PC-3 (cell line): ENCODE measurements around the gene RFPL1. TPM values are rescaled to one million over a fixed set of nuclear protein-coding genes. Genes with fewer than 3 reads are reported as not detected.

Source experiments
- ATAC-seq: fragments of 200-7000 bp; cut with Tn5 transposase; 2 replicates; pipeline ENCODE4 v1.9.1; 2020; ENCODE audit warnings: mild to moderate bottlenecking, moderate library complexity
- BruUV-seq: library from RNA; stranded (reverse); fragments of 400-500 nt; replicated peaks from 2 replicates; lab custom pipeline; 2021; lab: Mats Ljungman, UMichigan
- CTCF ChIA-PET: fragments of 300-600 bp; sonication (Branson Sonifier 250); formaldehyde crosslinking; loops from one replicate; lab custom pipeline; 2022; ENCODE audit warnings: antibody characterized with exemption; lab: Charles Lee
- POLR2A ChIA-PET: fragments of 300-600 bp; sonication (Branson Sonifier 250); formaldehyde crosslinking; loops from one replicate; lab custom pipeline; 2022; ENCODE audit warnings: antibody characterized with exemption; ENCODE audit not compliant: unreplicated experiment; lab: Charles Lee
- DNase-seq: peaks from one replicate; pipeline ENCODE4 v3.0.0-alpha.2; 2015
- H2AFZ ChIP-seq: fragments of 300-600 bp; sonication (generic); 2 replicates; pipeline ENCODE4 v1.6.0; 2016; ENCODE audit warnings: antibody characterized with exemption, low read length
- H3F3A ChIP-seq: fragments of 300-600 bp; sonication (generic); one replicate; pipeline ENCODE4 v1.6.0; 2017; ENCODE audit warnings: antibody characterized with exemption, low read length, control low read depth, mild to moderate bottlenecking; ENCODE audit not compliant: unreplicated experiment
- H3K27ac ChIP-seq: fragments of 300-600 bp; sonication (generic); 2 replicates; pipeline ENCODE4 v1.5.1; 2016; ENCODE audit warnings: mild to moderate bottlenecking, low read length
- H3K27me3 ChIP-seq: fragments of 300-600 bp; sonication (generic); 2 replicates; pipeline ENCODE4 v1.6.1; 2016; ENCODE audit warnings: low read length, mixed read lengths
- H3K36me3 ChIP-seq: fragments of 300-600 bp; sonication (generic); 2 replicates; pipeline ENCODE4 v1.6.1; 2016; ENCODE audit warnings: low read depth, mixed run types, low read length, mixed read lengths
- H3K4me1 ChIP-seq: fragments of 300-600 bp; sonication (generic); 2 replicates; pipeline ENCODE4 v1.5.1; 2016; ENCODE audit warnings: low read length; ENCODE audit not compliant: insufficient read depth
- H3K4me2 ChIP-seq: fragments of 300-600 bp; sonication (generic); 2 replicates; pipeline ENCODE4 v1.6.0; 2016; ENCODE audit warnings: low read length
- H3K4me3 ChIP-seq: fragments of 300-600 bp; sonication (generic); 2 replicates; pipeline ENCODE4 v1.5.1; 2016; ENCODE audit warnings: mild to moderate bottlenecking, low read length, mixed read lengths
- H3K79me2 ChIP-seq: fragments of 300-600 bp; sonication (generic); 2 replicates; pipeline ENCODE4 v1.6.1; 2017; ENCODE audit warnings: low read length, mixed read lengths
- H3K9ac ChIP-seq: fragments of 300-600 bp; sonication (generic); 2 replicates; pipeline ENCODE4 v1.6.0; 2016; ENCODE audit warnings: mild to moderate bottlenecking, low read length
- H3K9me2 ChIP-seq: fragments of 300-600 bp; sonication (generic); replicated peaks from 2 replicates; pipeline ENCODE4 v1.6.1; 2016; ENCODE audit warnings: mixed run types, low read length, mixed read lengths
- H3K9me3 ChIP-seq: fragments of 300-600 bp; sonication (generic); 2 replicates; pipeline ENCODE4 v1.6.1; 2016; ENCODE audit warnings: low read length, mixed read lengths
- H4K20me1 ChIP-seq: fragments of 300-600 bp; sonication (generic); 2 replicates; pipeline ENCODE4 v1.6.1; 2016; ENCODE audit warnings: low read length, mixed read lengths
- CTCF ChIP-seq: fragments of 300-600 bp; sonication (generic); conservative IDR thresholded peaks from 2 replicates; pipeline ENCODE4 v1.5.1; 2017; ENCODE audit warnings: antibody characterized with exemption, low read depth, mild to moderate bottlenecking, low read length
- EZH2 ChIP-seq: fragments of 300-600 bp; sonication (generic); IDR thresholded peaks from one replicate; pipeline ENCODE4 v1.6.1; 2017; ENCODE audit warnings: antibody characterized with exemption, mild to moderate bottlenecking, low read length; ENCODE audit not compliant: unreplicated experiment
- EZH2phosphoT487 ChIP-seq: fragments of 300-600 bp; sonication (generic); IDR thresholded peaks from 2 replicates; pipeline ENCODE4 v1.6.1; 2018; ENCODE audit warnings: mild to moderate bottlenecking, antibody characterized with exemption, low read length, borderline replicate concordance
- intact Hi-C: fragments of 100-400 bp; cut with micrococcal nuclease; formaldehyde crosslinking; loops from 2 replicates; pipeline ENCODE4 v1.9.0; 2023
- total RNA-seq: library from RNA; depleted of rRNA; stranded (reverse); fragments of >200 nt; gene quantifications from 2 replicates; pipeline ENCODE4 v1.2.3, GENCODE V29; 2014

The RFPL1 gene
- total RNA-seq, 1 experiment from 2014 or later = not detected

GRCh38 chr22:29482726-29483125 lies 44.3 kb downstream of the RFPL1 start:
- Histone ChIP-seq H3K4me2 (no peak overlapping the region), H3F3A (no peaks in the 10 kb centered on the region), H3K79me2 (no peaks in the 10 kb centered on the region), H3K9me3 (no peaks in the 10 kb centered on the region), H3K9ac (no peak overlapping the region), H3K4me3 (no peak overlapping the region), H3K36me3 (no peaks in the 10 kb centered on the region), H3K4me1 (no peaks in the 10 kb centered on the region), H4K20me1 (no peaks in the 10 kb centered on the region), H3K9me2 (no peaks in the 10 kb centered on the region), H2AFZ (no peak overlapping the region), H3K27ac (no peak overlapping the region), H3K27me3 (0 out of 2 replicates have a peak, but pooled peaks cover 3% of the 10 kb centered on the region)
- ATAC-seq = no peak
- intact Hi-C loops = no loop called here
- DNase-seq = no peak
- TF ChIP-seq EZH2phosphoT487 = no peak
- TF ChIP-seq EZH2 = no peak
- no peak for TF ChIP-seq CTCF
- POLR2A ChIA-PET = no interaction called here
- BruUV-seq = no TSS peak
- CTCF ChIA-PET = no interaction called here

- ATAC-seq (no peak), DNase-seq (no peak)
- H3F3A ChIP-seq = no peaks in the 10 kb centered on the region
- no peak overlapping the region for H3K4me3 ChIP-seq
- H3K9ac ChIP-seq = no peak overlapping the region
- no peaks in the 10 kb centered on the region for H3K9me2 ChIP-seq
- no TSS peak for BruUV-seq
- no peaks in the 10 kb centered on the region for H3K9me3 ChIP-seq
- no peaks in the 10 kb centered on the region for H3K36me3 ChIP-seq
- H3K27ac ChIP-seq = no peak overlapping the region
- H3K4me2 ChIP-seq = no peak overlapping the region
- no peaks in the 10 kb centered on the region for H3K79me2 ChIP-seq
- H3K27me3 ChIP-seq = 0 out of 2 replicates have a peak, but pooled peaks cover 3% of the 10 kb centered on the region
- ChIA-PET CTCF (interaction anchor here (0.6 kb wide), 1 partner anchor 16 kb away, joined by 3 read pairs; no protein-coding TSS in a partner anchor), POLR2A (no interaction called here)
- no peaks in the 10 kb centered on the region for H3K4me1 ChIP-seq
- H2AFZ ChIP-seq = no peak overlapping the region
- TF ChIP-seq CTCF = no peak
- TF ChIP-seq EZH2phosphoT487 = no peak
- no peak for TF ChIP-seq EZH2
- intact Hi-C loops = no loop called here
- no peaks in the 10 kb centered on the region for H4K20me1 ChIP-seq
Measured at GRCh38 chr22:29483254-29483653, 44.9 kb downstream of the RFPL1 start.

- Histone ChIP-seq H4K20me1 (no peaks in the 10 kb centered on the region), H3K4me1 (no peaks in the 10 kb centered on the region), H3K9me3 (no peaks in the 10 kb centered on the region), H3K27ac (no peak overlapping the region), H3K36me3 (no peaks in the 10 kb centered on the region), H3F3A (no peaks in the 10 kb centered on the region), H3K9ac (no peak overlapping the region), H3K4me3 (no peak overlapping the region), H3K79me2 (no peaks in the 10 kb centered on the region), H2AFZ (no peak overlapping the region), H3K27me3 (no peaks in the 10 kb centered on the region), H3K4me2 (no peak overlapping the region), H3K9me2 (no peaks in the 10 kb centered on the region)
- ATAC-seq (no peak), DNase-seq (no peak)
- ChIA-PET POLR2A (no interaction called here), CTCF (no interaction called here)
- intact Hi-C loops = no loop called here
- BruUV-seq = no TSS peak
- TF ChIP-seq CTCF (no peak), EZH2phosphoT487 (no peak), EZH2 (no peak)
Measured at GRCh38 chr22:29484642-29485041, 46.3 kb downstream of the RFPL1 start.
